ENCODE data around the gene TLR5. TPM values are rescaled to one million over a fixed set of nuclear protein-coding genes. Genes with fewer than 3 reads are reported as not detected.

The TLR5 gene
- total and polyA plus RNA-seq, 2 of the 4 experiments (the other 2 are of a cell fraction) = 0.09 to 0.18 TPM

- H3K4me2 ChIP-seq (ENCODE audit: low read depth, low read length) = no peak overlapping the region
- no peaks in the 10 kb centered on the region for H3K9me1 ChIP-seq (ENCODE audit: insufficient read depth, low read length)
- no peak overlapping the region for H2BK5ac ChIP-seq (ENCODE audit: low read depth, low read length, poor library complexity, severe bottlenecking)
- H2AK9ac ChIP-seq (replicated peaks; ENCODE audit: low read depth, low read length, poor library complexity) = no peak overlapping the region
- no peak overlapping the region for H3K56ac ChIP-seq (ENCODE audit: extremely low read depth, insufficient read depth, low read length)
- DNase-seq (no peak), ATAC-seq (ENCODE audit: low read depth) (no peak)
- no peaks in the 10 kb centered on the region; the same call in 1 of the 2 replicates for H3K9me3 ChIP-seq (ENCODE audit: control insufficient read depth, insufficient read depth, low read length)
- no peaks in the 10 kb centered on the region for H4K20me1 ChIP-seq (ENCODE audit: insufficient read depth, low read length)
- H3K9ac ChIP-seq (ENCODE audit: low read depth, low read length) = no peak overlapping the region
- no peaks in the 10 kb centered on the region for H3K36me3 ChIP-seq (ENCODE audit: control insufficient read depth, insufficient read depth, low read length)
- in situ Hi-C loops (cut with MboI; ENCODE audit: low sequenced_read_pairs) = no loop called here
- no CpG with 5 or more reads among the region's 1 CpG for WGBS, 2 experiments (ENCODE audit: extremely low coverage in 2 of 2, insufficient read length in 1 of 2)
- no peak overlapping the region; the same call in 1 of the 2 replicates for H3K23ac ChIP-seq (ENCODE audit: low read depth, low read length)
- dilution Hi-C loops (cut with HindIII; ENCODE audit: low sequenced_read_pairs, unreplicated experiment) = loop anchor here (25.0 kb wide), 1 partner anchor 310 kb away; no protein-coding TSS in a partner anchor
- no peak overlapping the region for H4K91ac ChIP-seq (ENCODE audit: insufficient read depth, low read depth, low read length)
- H3K4me3 ChIP-seq (ENCODE audit: insufficient read depth, low read depth, low read length) = no peak overlapping the region
- ChIA-PET CTCF (interaction anchor here (2.2 kb wide), 1 partner anchor 8 kb away, joined by 6 read pairs; no protein-coding TSS in a partner anchor), POLR2A (ENCODE audit: unreplicated experiment) (no interaction called here)
- no peak overlapping the region for H3K14ac ChIP-seq (replicated peaks; ENCODE audit: low read depth, low read length)
- no peak overlapping the region for H2BK120ac ChIP-seq (ENCODE audit: low read depth, low read length)
- no peak overlapping the region for H3K4ac ChIP-seq (ENCODE audit: low read depth, low read length)
- H4K8ac ChIP-seq (ENCODE audit: low read depth in 2 of 2, low read length in 2 of 2) = no peak overlapping the region
- no peak overlapping the region for H3K18ac ChIP-seq (ENCODE audit: low read depth, low read length)
- H3K27me3 ChIP-seq (ENCODE audit: control insufficient read depth, insufficient read depth, low read length) = peaks cover 8% of the 10 kb centered on the region
- no peaks in the 10 kb centered on the region for H3K4me1 ChIP-seq (ENCODE audit: control insufficient read depth, insufficient read depth, low read length)
- H4K5ac ChIP-seq (ENCODE audit: low read depth, low read length) = no peak overlapping the region
- H2BK20ac ChIP-seq (ENCODE audit: low read depth, low read length) = no peak overlapping the region
- H3K79me1 ChIP-seq (ENCODE audit: low read depth in 1 of 2, low read length in 2 of 2) = no peaks in the 10 kb centered on the region
- no TSS peak for BruUV-seq (replicated peaks)
- TF ChIP-seq RAD21 (IDR thresholded peaks at IDR 0.05; ENCODE audit: low read length) = no peak
- TF ChIP-seq RFX5 (IDR thresholded peaks at IDR 0.05; ENCODE audit: low read depth, low read length) = no peak
- no peak for TF ChIP-seq CEBPB (IDR thresholded peaks at IDR 0.05; ENCODE audit: low read depth, low read length)
- TF ChIP-seq CTCF (conservative IDR thresholded peaks at IDR 0.05; ENCODE audit: low read depth, low read length) = no peak
- TF ChIP-seq RCOR1 (IDR thresholded peaks at IDR 0.05; ENCODE audit: insufficient replicate concordance, low read length) = no peak
- TF ChIP-seq FOS (IDR thresholded peaks at IDR 0.05; ENCODE audit: low read depth, low read length) = no peak
- no peak for TF ChIP-seq MXI1 (IDR thresholded peaks at IDR 0.05; ENCODE audit: borderline replicate concordance, low read depth, low read length)
- no peak for TF ChIP-seq NFE2L2 (IDR thresholded peaks at IDR 0.05; ENCODE audit: low read depth, low read length)
- no peak for TF ChIP-seq CHD1 (IDR thresholded peaks at IDR 0.05; ENCODE audit: low read depth, low read length)
- no peak for TF ChIP-seq MAFK (IDR thresholded peaks at IDR 0.05; ENCODE audit: low read depth, low read length)
- TF ChIP-seq BHLHE40 (IDR thresholded peaks at IDR 0.05; ENCODE audit: low read depth, low read length) = no peak
- TF ChIP-seq POLR2A (IDR thresholded peaks at IDR 0.05; ENCODE audit: low read depth, low read length) = no peak
- TF ChIP-seq SMC3 (IDR thresholded peaks at IDR 0.05; ENCODE audit: low read depth, low read length) = no peak
- TF ChIP-seq ELK1 (IDR thresholded peaks at IDR 0.05; ENCODE audit: borderline replicate concordance, low read depth, low read length) = no peak
- TF ChIP-seq MAZ (IDR thresholded peaks at IDR 0.05; ENCODE audit: borderline replicate concordance, low read depth, low read length) = no peak
- no peak for TF ChIP-seq USF2 (IDR thresholded peaks at IDR 0.05; ENCODE audit: low read depth, low read length)
- no peak overlapping the region for H2AFZ ChIP-seq (replicated peaks; ENCODE audit: low read length, poor library complexity)
- H2AK5ac ChIP-seq (ENCODE audit: low read depth, low read length) = no peak overlapping the region
- intact Hi-C loops (cut with micrococcal nuclease) = no loop called here
- H3K27ac ChIP-seq (ENCODE audit: insufficient read depth, low read length) = no peak overlapping the region
- H2BK15ac ChIP-seq (ENCODE audit: low read depth, low read length) = no peak overlapping the region
Measured at GRCh38 chr1:223097713-223098112, 45.3 kb downstream of the TLR5 start.
